C4-2B (cell line): Measurements from ENCODE around the gene SH3RF3.

Source experiments
- H3K27ac ChIP-seq: fragments of 450-650 bp; 2 replicates; pipeline ENCODE4 v1.5.1; 2017
- ZFX ChIP-seq: fragments of 450-650 bp; IDR thresholded peaks from 2 replicates; pipeline ENCODE4 v1.6.1; 2017
- TF ChIP-seq, protein P1 (sequence below): fragments of 450-650 bp; conservative IDR thresholded peaks from 2 replicates; pipeline ENCODE4 v1.5.1; 2017; ENCODE audit warnings: mild to moderate bottlenecking

SH3RF3 gene

DNA sequence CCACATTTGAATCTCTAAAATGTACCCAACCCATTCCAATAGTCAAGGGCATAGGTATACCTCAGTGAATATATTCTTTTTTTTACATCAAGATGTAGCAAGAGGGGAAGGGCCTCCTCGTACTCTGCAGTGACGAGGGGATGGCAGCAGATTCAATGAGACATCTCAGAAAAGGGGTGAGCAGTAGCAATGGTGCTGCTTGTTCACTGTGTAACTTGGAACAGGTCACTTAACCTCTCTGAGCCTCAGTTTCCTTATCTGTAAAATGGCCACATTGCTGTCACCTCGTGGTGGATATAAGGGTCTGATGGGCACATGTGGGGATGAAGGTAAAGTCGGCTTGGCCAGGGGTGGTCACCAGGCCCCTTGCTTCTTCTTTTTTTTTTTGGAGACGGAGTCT, 263.1 kb downstream of the SH3RF3 start:
- TF ChIP-seq, protein P1, sequence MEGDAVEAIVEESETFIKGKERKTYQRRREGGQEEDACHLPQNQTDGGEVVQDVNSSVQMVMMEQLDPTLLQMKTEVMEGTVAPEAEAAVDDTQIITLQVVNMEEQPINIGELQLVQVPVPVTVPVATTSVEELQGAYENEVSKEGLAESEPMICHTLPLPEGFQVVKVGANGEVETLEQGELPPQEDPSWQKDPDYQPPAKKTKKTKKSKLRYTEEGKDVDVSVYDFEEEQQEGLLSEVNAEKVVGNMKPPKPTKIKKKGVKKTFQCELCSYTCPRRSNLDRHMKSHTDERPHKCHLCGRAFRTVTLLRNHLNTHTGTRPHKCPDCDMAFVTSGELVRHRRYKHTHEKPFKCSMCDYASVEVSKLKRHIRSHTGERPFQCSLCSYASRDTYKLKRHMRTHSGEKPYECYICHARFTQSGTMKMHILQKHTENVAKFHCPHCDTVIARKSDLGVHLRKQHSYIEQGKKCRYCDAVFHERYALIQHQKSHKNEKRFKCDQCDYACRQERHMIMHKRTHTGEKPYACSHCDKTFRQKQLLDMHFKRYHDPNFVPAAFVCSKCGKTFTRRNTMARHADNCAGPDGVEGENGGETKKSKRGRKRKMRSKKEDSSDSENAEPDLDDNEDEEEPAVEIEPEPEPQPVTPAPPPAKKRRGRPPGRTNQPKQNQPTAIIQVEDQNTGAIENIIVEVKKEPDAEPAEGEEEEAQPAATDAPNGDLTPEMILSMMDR = no peak
- TF ChIP-seq ZFX = no peak
- no peak overlapping the region for H3K27ac ChIP-seq

DNA sequence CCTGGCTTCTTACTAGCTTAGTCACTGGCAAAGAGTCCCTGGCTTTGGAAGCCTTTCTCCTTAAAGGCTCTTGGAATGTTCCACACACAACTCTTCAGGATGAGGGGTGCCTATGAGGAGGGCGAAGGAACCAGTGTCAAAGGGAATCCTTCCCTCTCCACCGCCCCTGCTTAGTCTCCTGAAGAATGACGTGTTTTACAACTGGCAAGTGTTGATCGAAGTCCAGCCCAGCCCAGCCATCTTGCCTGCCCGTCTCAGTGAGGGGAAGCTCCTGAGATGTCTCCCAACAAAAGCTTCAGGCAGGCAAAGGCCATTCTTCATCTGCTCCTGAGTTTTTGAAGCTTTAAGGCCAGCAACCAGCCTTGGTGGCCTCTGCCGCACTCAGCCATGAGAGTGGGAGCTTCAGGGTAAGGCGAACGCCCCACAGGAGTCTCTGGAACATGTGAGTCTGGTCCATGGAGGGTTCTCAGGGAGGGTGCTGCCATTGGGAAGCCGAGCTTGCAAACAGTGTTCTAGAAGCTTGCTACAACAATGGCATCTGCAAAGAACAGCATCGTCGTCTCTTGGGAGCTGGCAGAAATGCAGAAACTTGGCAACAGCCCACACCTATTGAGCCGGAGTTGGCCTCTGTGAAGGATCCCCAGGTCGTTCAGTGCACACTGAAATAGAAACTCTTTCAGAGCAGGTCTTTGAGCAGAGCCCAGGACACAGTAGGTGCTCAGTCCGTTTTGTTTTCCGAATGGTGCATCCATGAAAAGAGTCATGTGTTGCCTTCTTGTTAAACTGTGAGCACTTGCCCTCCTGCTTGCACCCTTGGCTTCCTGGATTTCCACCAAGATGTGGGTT, 264.0 kb downstream of the SH3RF3 start:
- no peak overlapping the region for H3K27ac ChIP-seq
- TF ChIP-seq ZFX = no peak
- TF ChIP-seq, protein P1 = no peak

DNA sequence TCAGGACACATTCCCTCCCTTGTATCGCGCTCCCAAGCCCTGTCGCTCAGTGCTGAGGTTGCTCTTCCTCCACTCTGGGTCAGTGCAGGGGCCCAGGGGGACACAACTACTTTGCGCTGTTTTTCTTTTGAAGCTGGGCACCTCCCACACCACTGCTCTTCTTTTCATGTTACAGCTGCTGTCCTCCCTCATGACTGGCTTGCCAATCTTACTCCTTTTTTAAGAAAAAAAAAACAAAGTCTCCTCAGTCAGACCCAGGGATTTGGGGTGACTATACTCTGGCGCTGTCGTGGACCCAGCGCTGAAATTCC, 264.6 kb downstream of the SH3RF3 start:
- TF ChIP-seq, protein P1 = no peak
- no peak for TF ChIP-seq ZFX
- no peak overlapping the region for H3K27ac ChIP-seq

DNA sequence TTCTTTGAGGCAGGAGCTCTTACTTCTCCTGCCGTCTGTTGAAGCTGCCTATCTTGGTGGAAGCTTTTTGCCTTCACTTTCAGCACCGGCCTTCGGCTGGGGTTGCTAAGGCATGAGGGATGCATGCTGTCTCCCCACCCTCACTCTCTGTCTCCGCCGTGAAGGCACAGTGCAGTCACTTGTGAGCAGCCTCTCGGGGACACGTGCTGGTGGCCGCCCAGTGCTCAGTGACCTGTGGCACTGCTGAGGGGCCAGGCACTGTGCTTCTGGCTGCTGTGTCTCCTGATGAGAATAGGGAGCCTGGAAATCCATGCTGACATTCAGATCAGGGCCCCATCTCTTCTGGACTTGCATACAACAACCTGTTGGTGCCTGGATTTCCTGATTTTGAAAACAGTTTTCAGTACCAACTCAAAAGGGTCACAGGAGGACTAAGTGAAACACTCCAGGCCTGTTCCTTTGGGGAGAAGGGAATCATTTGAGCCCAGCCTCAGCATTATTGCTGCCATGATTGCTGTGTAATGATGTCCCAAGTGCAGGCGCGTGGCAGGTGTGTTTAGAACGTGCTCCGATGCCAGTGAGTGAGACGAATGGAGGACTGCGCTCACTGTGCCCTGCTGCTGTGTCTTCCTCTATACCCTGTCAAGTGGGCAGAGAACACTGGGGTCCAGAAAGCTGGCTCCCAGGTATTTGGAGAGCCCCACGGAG, 266.6 kb downstream of the SH3RF3 start:
- TF ChIP-seq, protein P1 = no peak
- no peak for TF ChIP-seq ZFX
- H3K27ac ChIP-seq = no peak overlapping the region

DNA sequence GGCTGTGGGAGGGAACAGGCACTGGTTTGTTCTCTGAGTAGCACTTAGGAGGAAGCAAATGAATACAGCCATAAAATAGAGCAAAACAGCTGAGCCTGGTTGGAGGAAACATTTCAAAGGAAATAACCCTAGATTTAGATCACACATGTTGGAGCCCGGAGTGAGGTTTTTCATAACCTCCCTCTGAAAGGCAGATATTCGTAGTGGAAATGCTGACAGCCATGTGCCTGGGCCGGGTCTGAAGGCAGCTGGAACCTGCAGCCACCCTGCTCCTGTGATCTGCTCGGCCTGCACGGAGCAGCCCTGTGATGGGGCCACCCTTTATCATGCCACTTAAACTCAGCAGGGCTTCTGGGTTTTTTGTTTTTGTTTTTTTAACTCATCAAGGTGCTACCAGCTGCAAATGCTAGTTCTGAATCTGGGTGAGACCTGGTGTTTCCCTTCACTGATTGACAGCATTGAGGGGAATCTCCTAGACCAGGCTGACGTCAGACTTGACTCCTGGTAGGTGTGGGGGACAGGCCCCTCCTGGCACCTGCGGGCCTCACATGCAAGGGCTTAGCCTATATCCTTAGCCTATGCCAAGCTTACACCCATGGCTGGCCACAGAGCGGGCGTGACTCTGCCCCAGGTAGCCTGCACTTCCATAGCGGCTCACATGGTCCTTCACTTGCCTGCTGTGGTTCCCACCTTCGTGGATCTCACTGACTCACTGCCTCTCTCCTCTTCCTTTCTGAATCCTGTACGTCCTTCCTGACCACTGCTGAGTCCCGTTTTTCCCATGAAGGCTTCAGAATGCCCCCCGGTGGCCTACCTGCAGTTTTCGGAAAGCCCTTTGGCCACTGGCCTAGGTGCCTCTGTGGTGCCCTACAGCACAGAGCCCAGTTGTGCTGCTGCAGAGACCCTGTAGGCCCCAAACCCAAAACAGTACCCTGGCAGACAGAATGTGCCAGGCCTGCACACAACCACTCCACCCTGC, 267.5 kb downstream of the SH3RF3 start:
- no peak for TF ChIP-seq ZFX
- TF ChIP-seq, protein P1 = no peak
- H3K27ac ChIP-seq = no peak overlapping the region

DNA sequence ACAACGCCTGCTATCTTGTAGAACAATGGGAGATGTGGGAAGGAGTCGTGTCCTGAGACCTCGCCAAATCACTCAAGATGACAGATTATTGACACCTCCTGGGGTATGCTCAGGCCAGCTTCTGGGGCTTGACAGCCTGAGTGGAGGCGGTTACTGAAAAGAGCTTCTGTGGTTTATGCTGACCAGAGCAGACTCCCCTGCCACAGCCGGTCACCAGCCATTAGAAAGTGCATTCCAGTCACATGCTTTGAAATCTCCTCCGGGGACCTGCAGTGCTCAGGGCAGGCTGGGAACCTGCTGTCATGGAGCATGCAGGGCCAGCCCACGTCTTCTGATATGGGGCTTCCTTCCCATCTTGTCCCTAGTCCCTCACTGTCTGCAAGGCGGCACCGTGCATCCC, 268.9 kb downstream of the SH3RF3 start:
- no peak overlapping the region for H3K27ac ChIP-seq

More for the DNA sequence above, 268.9 kb downstream of the SH3RF3 start:
- TF ChIP-seq, protein P1 = no peak
- no peak for TF ChIP-seq ZFX
